HG02763 (cell line): Measurements from ENCODE around the gene CEACAM20.
"Not testable (repeated sequence)": the region's sequence is repeated elsewhere in the genome, so short reads cannot be mapped to it uniquely, and the experiment has no call there.

Source experiments
- ATAC-seq: cut with Tn5 transposase; IDR thresholded peaks from one replicate; pipeline ENCODE4 v1.9.1; 2021; ENCODE audit warnings: mild to moderate bottlenecking, moderate library complexity; ENCODE audit not compliant: unreplicated experiment

Gene CEACAM20

DNA sequence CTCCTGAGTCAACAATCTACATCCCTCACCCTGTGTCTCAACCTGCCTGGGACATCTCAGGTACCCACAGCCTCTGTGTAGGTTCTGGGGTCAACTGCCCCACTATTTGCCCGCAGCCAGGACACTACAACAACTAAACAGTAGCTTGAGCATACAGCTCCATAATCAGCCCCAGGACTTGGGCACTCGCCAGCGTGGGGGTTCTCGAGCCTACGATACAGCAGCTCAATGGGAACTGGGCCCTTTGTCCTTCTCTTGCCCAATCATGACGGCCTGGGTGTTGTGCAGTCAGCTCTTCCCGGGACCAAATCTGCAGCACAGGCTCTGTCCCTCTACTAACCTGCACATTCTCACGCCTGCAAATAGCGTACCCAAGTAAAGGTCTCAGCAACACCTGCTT lies 30.5 kb downstream of the CEACAM20 start:
- ATAC-seq = no peak

DNA sequence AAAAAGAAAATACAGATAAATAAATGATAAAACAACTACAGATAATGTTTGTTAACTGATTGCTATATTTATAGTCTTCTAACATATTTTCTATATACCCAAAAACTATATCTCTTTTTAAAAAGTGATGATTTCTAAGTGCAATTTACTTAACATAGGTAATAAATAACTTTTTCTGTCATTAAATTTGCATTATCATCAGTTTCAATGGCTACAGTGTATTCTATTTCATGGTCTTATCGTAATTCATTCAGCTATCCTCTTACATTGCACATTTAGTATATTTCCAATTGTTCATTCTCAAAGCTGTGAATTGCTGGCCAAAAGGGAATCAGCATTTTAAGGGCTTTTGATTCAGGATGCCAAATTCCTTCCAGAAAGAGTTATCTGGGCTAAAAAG lies 32.8 kb downstream of the CEACAM20 start:
- ATAC-seq = no peak

DNA sequence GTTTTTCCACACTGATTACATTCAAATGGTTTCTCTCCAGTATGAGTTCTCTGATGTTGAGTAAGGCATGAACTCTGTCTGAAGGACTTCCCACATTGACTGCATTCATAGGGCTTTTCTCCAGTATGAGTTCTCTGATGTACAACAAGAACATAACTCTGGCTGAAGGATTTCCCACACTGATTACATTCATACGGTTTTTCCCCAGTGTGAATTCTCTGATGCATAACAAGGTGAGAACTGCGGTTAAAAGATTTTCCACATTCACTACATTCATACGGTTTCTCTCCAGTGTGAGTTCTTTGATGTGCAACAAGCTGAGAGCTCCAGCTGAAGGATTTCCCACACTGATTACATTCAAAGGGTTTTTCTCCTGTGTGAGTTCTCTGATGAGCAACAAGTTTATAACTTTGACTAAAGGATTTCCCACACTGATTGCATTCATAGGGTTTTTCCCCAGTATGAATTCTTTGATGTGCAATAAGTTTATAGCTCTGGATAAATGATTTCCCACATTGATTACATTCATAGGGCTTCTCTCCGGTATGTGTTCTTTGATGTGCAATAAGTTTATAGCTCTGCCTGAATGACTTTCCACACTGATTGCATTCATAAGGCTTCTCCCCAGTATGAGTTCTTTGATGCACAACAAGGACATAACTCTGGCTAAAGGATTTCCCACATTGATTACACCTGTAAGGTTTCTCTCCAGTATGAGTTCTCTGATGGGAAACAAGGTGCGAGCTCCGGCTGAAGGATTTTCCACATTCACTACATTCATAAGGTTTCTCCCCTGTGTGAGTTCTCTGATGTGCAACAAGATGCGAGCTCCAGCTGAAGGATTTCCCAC lies 52.7 kb downstream of the CEACAM20 start:
- no peak for ATAC-seq

DNA sequence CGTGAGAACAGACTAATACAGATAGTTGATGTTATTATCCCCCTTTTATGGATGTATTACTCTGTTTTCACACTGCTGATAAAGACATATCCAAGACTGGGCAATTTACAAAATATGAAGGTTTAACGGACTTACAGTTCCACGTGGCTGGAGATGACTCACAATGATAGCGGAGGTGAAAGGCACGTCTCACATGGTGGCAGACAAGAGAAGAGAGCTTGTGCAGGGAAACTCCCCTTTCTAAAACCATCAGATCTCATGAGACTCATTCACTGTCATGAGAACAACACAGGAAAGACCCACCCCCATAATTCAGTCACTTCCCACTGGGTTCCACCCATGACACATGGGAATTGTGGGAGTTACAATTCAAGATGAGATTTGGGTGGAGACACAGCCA lies 60.7 kb downstream of the CEACAM20 start:
- not testable (repeated sequence) for ATAC-seq

DNA sequence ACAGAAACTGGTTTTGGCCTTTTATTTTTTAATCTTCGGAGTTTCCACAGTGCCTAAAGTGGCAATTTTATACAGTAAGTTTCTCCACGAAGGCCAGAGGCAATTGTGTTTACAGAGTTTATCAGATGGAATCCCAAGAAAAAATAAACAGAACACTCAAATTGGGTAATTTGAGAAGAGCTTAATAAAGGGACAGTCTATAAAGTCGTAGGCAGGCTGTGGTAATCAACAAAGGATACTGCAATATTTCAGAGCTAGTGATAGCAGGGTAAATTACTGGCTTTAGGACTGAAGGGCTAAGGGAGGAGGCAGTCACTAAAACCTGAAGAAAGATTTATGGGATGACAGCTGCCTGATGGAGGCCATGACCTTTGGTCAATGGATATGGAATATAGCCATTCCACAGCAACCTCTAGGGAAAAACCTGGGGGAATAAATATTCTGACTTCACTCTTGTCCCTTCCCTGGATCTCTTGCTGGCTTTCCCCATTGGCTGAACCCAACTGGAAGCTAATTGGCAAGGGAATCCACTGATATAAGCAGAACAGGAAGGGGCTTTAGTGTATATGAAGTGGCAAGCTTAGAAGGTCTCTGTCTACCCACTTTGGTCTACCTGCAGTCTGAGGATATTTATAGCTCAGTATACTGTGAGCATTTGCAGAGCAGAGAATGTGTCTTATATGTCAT lies 66.7 kb downstream of the CEACAM20 start:
- not testable (repeated sequence) for ATAC-seq
